ENCODE data around the gene MAPK9.
"Not testable (repeated sequence)": the region's sequence is repeated elsewhere in the genome, so short reads cannot be mapped to it uniquely, and the experiment has no call there.

The MAPK9 gene

DNA sequence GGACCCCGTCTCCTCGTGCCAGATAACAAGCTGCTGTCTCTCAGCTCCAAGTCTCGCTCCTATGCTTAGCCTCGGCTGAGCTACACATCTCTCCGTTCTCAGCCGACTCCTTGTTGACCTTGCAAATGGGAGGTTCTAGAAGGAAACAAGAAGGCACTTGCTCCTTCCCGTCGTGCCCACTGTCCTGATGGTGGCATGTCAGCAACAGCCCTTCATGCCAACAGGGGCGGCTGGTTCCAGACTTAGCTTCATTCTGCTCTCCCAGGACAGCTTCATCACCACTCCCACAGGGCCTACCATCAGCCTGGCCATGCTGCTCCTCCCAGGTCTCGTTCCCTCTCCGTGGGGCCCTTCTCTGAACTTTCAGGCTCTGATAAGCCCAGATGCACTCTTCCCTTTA, 69.8 kb downstream of the MAPK9 start:
- DNase-seq: no peak

DNA sequence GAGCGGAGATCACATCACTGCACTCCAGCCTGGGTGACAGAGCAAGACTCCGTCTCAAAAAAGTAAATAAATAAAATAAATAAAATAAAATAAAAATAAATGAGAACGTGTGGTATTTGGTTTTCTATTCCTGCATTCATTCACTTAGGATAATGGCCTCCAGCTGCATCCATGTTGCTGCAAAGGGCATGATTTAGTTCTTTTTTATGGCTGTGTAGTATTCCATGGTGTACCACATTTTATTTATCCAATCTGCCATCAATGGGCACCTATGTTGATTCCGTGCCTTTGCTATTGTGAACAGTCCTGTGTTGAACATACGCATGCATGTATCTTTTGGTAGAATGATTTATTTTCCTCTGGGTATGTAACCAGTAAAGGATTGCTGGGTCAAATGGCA, 74.1 kb downstream of the MAPK9 start:
- DNase-seq: no peak

DNA sequence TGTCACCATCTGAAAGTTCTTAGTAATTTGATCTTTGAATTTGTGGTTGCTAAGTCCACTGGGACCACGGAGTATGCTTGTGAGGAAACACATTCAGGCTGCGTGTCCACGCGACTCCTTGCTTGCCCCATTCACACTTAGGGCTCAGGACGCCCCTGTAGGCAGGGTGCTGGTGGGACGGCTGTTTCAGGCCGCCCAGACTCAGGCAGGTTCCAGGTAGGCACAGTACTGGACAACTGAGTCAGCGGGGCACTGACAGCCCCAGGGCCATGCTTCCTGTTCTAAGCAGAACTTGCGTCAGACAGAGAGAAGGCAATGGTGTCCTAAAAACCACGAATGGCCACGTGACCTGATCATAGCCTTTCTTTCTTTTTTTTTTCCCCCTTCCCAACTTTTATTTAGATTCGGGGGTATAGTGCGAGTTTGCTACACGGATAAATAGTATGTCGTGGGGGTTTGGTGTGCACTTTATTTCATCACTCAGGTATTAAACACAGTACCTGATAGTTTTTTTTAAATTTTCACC, 75.2 kb downstream of the MAPK9 start:
- no peak for DNase-seq

DNA sequence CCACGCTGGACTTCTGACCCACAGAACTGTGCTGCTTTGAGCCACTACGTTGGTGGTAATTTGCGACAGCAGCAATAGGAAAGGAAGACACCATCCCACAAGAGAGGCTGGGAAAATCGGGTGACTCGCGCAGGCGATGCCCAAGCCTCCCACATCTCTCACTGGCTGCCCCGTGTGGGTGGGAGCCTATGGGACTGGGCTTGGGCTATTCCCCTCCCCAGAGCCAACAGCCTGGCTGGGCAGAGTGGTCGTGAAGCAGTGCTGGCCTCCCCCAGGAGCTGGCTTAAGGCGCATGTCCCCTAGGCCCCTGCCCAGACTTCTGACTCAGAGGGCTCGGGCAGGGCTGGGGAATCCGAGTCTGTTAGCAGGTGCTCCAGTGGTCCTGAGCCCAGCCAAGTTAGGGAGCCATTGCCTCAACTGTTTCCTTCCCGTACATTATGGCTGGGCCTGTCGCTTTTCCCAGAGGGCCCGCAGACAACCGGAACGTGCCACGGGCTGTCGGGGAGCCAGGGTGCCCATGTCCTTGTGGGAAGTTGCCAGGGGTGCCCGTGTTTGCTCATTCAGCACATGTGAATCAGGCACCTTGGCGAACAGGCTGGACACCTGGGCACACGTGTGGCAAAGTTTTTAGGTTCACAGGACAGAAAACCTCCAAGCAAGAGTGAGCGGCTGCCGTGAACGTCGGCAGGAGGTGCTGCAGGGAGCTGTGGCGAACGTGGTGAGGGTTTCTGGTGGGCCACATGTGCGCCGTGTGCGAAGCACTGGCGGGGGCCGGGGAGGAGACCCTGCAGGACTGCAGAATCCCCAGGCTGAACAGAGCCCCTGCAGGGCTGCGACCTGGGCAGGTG, 75.9 kb downstream of the MAPK9 start:
- no peak for DNase-seq

DNA sequence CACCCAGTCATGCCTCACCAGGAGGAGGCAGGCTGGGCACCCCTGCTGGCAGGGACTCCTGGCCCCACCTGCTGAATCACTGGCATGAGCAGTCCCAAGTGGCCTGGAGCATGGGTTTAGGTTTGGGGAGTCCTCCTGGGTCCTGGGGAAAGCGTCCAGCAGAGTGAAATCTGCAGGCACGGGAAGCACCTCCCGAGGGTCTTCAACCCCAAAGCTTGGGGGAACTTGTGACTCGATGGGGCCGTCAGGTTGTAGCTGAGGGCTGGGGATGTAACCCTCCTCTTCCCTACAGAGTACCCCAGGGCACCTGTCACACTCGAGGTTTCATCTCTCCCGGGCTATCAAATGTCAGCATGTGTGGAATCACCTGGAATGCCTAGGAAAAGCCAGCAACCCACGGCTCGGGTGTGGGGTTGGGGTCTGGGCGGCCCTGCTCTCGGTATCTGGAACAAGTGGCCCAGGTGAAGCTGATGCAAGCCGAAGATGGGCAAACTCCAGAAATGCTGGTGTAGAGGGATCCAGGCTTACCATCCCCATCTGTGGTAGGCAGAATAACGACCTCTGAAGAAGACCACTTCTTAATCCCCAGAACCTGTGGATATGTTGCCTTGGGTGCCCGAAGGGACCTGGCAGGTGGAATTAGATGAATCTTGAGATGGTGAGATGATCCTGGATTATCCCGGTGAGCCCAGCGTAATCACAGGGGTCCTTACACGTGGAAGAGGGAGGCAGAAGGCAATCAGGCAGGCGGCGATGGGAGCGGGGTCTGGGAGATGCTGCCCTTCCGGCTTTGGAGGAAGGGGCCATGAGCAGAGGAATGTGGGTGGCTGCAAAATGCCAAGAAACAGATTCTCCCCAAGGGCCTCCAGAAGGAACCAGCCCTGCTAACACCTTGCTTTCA, 76.8 kb downstream of the MAPK9 start:
- no peak for DNase-seq

DNA sequence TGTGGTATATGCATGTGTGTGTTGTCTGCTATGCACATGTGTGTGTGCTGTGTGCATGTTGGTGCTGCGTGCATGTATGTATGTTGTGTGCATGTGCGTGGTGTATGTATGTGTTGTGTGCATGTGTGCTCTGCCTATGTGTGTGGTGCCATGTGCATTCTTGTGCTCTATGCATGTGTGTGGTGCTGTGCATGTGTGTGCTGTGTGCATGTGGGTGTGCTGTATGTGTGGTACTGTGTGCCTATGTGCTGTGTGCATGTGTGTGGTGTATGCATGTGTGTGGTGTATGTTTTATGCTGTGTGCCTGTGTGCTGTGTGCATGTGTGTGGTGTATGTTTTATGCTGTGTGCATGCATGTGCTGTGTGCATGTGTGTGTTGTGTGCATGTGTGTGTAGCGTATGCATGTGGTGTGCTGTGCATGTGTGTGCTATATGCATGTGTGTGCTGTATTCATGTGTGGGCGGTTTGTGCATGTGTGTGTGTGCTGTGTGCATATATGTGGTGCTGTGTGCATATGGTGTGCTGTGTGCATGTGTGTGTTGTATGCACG, 78.2 kb downstream of the MAPK9 start:
- DNase-seq: no peak

DNA sequence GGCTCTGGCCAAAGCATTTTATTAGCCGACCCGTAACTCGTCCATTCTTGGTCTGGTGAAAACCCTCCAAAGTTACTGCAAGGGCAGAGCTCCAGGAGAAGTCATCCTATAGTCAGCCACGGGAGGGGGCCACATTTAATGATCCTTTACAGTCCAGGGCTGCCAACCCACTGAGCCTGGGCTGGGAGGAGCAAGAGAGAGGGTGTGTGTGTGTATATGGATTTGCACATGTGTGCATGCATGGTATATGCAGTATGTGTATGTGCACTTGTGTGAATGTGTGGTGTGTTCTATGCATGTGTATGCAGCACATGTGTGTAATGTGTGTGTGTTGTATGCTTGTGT, 78.7 kb downstream of the MAPK9 start:
- no peak for DNase-seq

DNA sequence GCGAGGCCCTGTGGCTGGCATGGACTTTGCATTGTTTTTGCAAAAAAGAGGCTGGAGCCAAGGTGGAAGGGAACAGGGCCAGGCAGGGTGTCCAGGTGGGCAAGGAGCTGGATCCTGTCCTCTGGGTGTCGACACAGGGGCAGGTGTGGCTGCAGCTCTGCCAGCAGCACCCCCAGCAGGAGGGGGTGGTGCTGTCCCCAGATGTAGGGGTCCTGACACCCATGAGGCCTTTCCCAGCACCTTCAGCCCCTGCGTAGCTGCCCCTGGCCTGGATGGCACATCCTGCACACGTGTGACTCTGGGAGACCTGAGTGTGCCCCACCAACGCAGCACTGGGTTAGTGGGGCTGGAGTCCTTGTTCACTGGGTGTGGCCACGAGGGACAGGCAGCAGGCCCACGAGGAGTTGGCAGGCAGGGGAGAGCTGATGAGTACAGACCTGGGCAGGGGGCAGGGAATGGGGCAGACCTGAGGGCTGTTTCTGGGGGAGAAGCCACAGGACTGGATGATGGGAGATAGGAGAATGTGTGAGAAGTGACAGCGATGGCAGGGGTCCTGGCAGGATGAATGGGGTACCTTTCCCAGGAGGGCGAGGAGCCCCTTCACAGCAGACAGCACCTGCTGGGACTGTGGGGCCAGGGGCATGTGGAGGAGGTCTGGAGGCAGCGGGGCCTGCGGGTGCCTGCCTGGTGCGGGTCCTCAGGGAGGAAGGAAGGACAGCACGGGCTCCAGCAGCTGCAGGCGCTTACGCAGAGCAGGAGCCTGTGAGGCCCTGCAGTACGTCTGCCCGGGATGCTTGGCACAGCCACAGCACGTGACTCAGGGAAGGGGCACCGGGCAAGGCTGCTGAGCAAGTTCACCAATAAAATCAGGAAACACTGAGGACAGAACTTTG, 79.3 kb downstream of the MAPK9 start:
- no peak for DNase-seq

DNA sequence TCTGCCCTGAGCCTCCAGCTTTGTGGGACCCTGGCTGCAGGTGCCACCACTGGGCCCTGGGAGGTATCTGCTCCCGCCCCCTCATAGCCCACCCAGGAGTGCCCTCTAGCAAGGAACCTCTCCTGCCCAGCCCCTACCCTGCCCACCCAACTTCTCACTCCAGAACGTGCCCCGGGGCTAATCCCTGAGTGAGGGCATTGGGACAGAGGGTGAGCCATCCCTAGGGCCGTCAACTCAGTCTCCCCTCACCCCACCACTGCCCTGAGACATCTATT, 80.2 kb downstream of the MAPK9 start:
- no peak for DNase-seq

DNA sequence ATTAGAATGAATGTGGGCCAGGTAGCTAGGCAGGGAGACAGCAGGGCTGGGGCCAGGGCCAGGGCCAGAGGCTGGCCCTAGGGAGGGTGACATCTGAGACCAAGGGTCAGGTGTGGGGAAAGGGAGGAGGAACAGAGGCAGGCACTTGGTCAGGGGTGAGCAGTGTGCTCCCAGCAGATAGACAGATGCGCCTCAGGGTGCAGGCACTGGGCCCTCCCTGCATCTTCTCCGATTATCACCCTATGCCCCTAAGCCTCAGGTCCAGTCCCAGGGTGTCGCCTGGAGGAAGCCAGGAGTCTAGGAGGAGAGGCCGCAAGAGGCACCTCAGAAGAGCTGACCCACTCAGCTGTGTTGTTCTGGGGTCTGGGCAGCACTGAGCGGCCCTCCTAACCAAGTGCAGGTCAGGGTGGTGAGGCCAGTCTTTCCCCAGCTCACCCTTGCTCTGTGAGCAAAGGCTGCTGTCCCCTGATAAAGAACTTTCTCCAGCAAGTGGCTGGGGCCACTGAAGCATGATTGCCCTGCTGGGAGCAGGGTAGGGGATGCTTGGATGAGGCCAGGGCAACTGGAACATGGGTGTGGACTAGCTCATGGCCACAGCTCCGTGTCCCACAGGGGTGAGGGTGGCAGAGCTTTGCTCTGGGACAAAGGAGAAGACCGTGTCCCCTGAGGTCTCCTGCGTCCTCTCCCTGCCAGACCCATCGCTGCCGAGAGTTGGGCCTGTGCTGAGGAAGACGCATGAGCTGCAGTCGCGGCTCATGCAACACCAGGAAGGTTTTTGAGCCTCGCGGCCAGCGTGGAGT, 80.7 kb downstream of the MAPK9 start:
- no peak for DNase-seq

DNA sequence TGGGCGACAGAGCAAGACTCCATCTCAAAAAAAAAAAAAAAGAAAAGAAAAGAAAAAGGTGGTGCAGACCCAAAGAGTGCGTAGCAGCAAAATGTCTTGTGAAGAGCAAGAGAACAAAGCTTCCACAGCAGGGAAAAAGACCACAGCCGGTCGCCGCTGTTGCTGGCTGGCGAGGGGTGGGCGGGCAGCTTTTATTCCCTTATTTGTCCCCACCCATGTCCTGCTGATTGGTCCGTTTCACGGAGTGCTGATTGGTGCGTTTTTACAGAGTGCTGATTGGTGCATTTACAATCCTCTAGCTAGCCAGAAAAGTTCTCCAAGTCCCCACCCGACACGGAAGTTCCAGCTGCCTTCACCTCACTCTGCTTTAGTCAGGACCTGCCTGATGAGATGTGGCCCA, 81.8 kb downstream of the MAPK9 start:
- not testable (repeated sequence) for DNase-seq

DNA sequence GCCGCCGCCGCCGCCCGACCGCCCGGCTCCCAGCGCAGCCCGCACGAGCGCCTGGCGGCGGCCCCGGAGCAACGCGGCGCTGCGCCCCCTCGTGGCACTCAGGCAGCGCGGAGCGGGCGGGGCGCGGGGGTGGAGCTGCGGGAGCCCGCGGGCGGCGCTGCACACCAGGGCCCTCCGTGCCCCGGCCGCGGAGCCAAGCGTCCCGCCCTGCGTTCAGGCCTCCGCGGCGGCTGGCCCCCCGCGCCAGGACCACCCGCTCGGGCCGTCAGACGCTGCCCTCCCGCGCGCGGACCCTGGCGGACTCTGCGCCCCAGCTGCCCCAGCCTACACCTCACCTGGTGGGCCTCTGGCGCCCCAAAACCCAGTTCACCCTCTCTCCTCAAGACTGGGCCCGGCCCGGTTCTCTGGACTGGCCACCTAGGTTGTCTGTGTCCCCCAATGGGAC, 82.7 kb downstream of the MAPK9 start, which contains the start of gene RASGEF1C:
Gene RASGEF1C (minus strand): TSS at position 75 of the 445 bp plus-strand sequence. CDS start 71,159 bp downstream, outside the sequence.
- peak; percentile 72 for DNase-seq

DNA sequence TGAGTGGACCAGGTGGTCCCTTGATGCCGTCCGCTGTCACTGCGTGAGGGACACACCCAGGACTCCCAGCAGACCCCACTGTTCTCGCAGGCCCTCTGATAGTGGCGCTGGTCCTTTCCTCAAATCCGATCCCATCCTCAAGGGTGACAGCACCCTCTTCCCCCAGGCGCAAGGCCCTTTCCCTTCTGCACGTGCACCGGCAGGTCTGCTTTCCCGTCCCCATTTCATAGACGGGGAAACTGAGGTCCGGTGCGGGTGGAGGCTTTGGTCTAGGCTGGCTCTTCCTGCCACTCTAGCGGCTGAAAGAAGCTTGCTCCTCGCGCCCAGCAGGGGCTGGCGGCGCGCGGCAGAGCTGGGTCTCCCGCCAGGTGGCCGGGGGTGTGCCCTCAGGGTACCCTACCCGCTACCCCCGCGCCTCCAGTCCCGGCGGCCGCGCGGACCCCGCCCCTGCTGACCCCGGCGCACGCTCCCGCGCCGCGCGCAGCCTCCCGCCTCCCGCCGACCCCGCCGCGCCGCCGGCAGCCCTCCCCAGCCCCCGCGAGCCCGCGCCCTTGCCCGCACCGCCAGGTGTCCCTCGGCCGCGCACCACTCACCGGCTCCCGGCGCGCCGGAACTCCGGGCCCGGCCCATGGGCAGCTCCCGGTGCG, 83.3 kb downstream of the MAPK9 start:
- DNase-seq: no peak

DNA sequence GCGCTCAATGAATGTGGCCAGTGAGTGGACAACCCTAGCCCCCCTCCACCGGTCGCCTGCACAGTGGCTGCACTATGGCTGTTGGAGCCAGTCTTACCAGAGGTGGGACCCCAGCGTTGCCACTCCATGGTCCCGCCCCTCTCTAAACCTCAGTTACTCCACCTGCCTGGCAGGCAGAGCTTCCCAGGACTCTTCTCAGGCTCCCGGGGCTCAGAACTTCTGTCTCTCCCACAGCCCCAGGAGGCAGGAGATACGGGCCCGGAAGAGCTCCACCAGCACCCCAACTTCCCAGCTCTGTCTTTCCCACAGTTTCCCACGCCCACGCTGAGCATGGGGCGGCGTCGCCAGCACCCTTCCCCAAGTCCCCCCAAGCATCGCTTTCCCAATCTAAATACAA, 83.8 kb downstream of the MAPK9 start:
- DNase-seq: no peak

DNA sequence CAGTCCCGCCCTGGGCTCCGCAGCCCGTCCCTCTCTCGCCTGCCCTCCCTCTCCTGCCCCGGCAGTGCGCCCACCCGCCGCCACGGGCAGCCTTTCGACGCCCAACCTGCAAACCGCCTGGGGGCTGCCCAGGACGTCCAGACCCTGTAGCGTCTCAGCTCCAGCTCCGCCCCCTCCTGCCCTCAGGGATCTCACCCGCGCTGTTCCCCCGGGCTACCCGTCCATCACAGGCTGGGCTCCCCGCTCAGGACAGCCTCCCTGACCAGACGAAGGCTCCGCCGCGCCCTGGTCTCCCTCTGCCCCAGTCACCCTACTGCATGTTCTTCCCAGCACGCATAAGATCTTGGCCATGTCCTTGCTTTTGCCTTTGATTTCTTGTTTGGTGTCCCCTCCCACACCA, 84.3 kb downstream of the MAPK9 start:
- no peak for DNase-seq

DNA sequence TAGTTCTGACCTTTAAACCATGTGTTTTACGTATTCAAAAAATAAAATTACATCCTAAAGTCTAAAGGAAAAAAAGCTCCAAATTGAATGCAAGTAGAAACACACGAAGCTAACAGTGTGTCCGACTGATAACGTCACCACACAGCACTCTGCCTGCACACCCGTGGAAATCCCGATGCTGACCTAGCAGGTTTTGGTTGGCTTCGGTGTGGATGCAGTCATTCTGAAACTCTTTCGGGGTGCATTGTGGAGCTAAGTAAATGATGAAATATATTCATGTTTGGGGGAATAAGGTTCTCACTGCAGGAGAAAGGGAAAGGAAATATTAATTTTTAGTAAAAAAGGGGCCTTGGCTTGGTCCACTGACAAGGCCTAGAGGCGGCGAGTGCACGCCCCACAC, 84.9 kb downstream of the MAPK9 start:
- DNase-seq: no peak

DNA sequence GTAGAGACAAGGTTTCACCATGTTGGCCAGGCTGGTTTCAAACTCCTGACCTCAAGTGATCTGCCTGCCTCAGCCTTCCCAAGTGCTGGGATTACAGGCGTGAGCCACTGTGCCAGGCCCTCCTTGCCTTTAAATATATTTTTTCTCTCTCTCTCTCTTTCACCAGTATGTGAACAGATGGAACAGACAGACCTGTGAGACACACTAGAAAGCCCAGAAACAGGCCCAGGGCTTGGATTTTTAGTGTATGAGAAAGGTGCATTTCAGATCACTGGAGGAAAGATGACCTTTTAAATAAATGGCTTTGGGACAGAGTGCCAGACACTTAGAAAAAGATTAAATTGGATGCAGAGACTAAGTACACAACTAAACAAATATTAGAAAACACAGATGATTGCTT, 86.0 kb downstream of the MAPK9 start:
- no peak for DNase-seq

DNA sequence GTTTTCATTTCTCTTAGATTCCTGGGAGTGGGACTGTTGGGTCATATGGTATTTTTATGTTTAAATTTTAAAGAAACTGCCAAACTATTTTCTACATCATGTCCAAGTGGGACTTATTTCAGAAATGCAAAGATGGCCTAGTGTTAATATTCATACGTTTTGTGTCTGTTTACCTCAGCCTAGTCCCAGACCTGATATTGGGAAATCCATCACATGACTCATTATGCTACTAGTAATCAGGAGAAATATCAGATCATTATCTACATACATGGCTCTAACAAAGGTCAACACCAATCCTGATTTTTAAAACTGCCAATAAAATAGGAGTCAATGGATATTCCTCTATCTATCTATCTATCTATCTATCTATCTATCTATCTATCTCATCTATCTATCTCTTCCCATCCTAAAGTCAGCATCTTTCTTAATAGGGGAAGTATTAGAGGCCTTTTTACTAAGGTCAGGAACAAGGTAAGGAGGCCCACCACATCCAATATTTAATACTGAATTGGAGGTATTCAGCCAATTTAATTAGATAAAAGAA, 87.5 kb downstream of the MAPK9 start:
- no peak for DNase-seq

DNA sequence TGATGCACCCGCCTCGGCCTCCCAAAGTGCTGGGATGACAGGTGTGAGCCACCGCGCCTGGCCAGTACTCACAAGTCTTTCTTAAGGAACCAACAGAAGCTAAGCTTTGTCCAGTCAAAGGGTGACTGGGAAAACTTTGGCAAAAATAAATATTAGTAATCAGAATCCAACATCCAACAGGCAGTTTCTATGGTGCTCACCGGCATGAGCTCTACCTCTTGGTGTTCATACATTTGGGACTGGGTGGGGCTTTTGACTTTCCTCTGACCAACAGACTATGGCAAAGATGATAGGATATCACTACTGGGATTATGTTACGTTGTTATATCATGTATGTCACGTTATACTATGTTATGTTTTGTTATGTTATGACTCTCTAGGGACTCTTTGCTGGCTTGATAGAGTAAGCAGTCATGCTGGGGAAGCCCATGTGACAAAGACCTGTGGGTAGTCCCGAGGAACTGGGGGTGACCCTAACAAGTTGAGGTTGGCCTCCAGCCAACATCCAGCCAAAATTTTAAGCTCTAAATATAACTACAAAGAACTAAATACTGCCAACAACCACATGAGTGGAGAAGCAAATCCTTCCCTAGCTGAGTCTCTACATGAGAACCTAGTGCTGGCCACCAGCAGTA, 88.8 kb downstream of the MAPK9 start:
- no peak for DNase-seq

Measured in activated T-cell treated with anti-CD3 and anti-CD28 coated beads, Interleukin-2, amount 50 U/mL, for 1 hour (primary cell).